Neural cell (in vitro differentiated cells): ENCODE data around the gene DSCAM. TPM values are rescaled to one million over a fixed set of nuclear protein-coding genes. Genes with fewer than 3 reads are reported as not detected.

Experiments
- H2AFZ ChIP-seq: fragments of 200-600, 300-800 bp; sonication (generic), shearing (Covaris generic); 2 replicates; pipeline ENCODE4 v1.6.0; 2014; ENCODE audit warnings: low read depth, mild to moderate bottlenecking, antibody characterized with exemption, low read length, moderate library complexity
- H3F3A ChIP-seq: fragments of 200-600 bp; shearing (Covaris generic); 2 replicates; pipeline ENCODE4 v1.6.1; 2016; ENCODE audit warnings: mild to moderate bottlenecking, moderate library complexity, mixed read lengths, antibody characterized with exemption, low read length; ENCODE audit not compliant: insufficient read depth, poor library complexity, severe bottlenecking
- H3K27ac ChIP-seq: fragments of 200-600, 300-800 bp; sonication (generic), shearing (Covaris generic); 2 replicates; pipeline ENCODE4 v1.5.1; 2014; ENCODE audit warnings: mild to moderate bottlenecking, low read length, moderate library complexity
- H3K27me3 ChIP-seq: fragments of 300-800, 200-600 bp; sonication (generic), shearing (Covaris generic); 2 replicates; pipeline ENCODE4 v1.6.0; 2014; ENCODE audit warnings: mild to moderate bottlenecking, low read depth, low read length, moderate library complexity; ENCODE audit not compliant: insufficient read depth
- H3K36me3 ChIP-seq: fragments of 300-800, 200-600 bp; sonication (generic), shearing (Covaris generic); 2 replicates; pipeline ENCODE4 v1.5.1; 2014; ENCODE audit warnings: mild to moderate bottlenecking, antibody characterized with exemption, low read length, moderate library complexity; ENCODE audit not compliant: insufficient read depth
- H3K4me2 ChIP-seq: fragments of 300-800, 200-600 bp; sonication (generic), shearing (Covaris generic); 2 replicates; pipeline ENCODE4 v1.6.0; 2014; ENCODE audit warnings: mild to moderate bottlenecking, low read length
- H3K4me3 ChIP-seq: fragments of 300-800, 200-600 bp; sonication (generic), shearing (Covaris generic); 2 replicates; pipeline ENCODE4 v1.5.1; 2014; ENCODE audit warnings: mild to moderate bottlenecking, low read length, moderate library complexity
- H3K79me2 ChIP-seq: fragments of 200-600 bp; shearing (Covaris generic); replicated peaks from 2 replicates; pipeline ENCODE4 v1.6.0; 2014; ENCODE audit warnings: mild to moderate bottlenecking, low read length, moderate library complexity; ENCODE audit not compliant: insufficient read depth
- H3K9ac ChIP-seq: fragments of 300-800, 200-600 bp; sonication (generic), shearing (Covaris generic); 2 replicates; pipeline ENCODE4 v1.6.1; 2016; ENCODE audit warnings: mild to moderate bottlenecking, low read length, mixed read lengths
- H3K9me2 ChIP-seq: fragments of 200-600 bp; shearing (Covaris generic); 2 replicates; pipeline ENCODE4 v1.6.1; 2016; ENCODE audit warnings: mild to moderate bottlenecking, low read length, mixed read lengths; ENCODE audit not compliant: insufficient read depth
- H3K9me3 ChIP-seq: fragments of 200-600, 300-800 bp; sonication (generic), shearing (Covaris generic); 2 replicates; pipeline ENCODE4 v1.6.1; 2016; ENCODE audit warnings: mild to moderate bottlenecking, mixed run types, low read length, moderate library complexity, mixed read lengths
- H4K20me1 ChIP-seq: fragments of 200-600 bp; shearing (Covaris generic); 2 replicates; pipeline ENCODE4 v1.6.1; 2016; ENCODE audit warnings: mild to moderate bottlenecking, mixed run types; ENCODE audit not compliant: insufficient read depth
- CTCF ChIP-seq: fragments of 450-650 bp; IDR thresholded peaks from 2 replicates; pipeline ENCODE4 v1.5.1; 2014; ENCODE audit warnings: antibody characterized with exemption, mild to moderate bottlenecking, moderate library complexity; ENCODE audit not compliant: poor library complexity, severe bottlenecking
- EP300 ChIP-seq: fragments of 450-650 bp; conservative IDR thresholded peaks from 2 replicates; pipeline ENCODE4 v1.6.1; 2014; ENCODE audit warnings: antibody characterized with exemption, mild to moderate bottlenecking, moderate library complexity; ENCODE audit not compliant: poor library complexity, severe bottlenecking
- EZH2 ChIP-seq: fragments of 200-600, 300-800 bp; shearing (Covaris generic), sonication (generic); IDR thresholded peaks from 2 replicates; pipeline ENCODE4 v1.6.1; 2014; ENCODE audit warnings: antibody characterized with exemption, low read length, borderline replicate concordance, mild to moderate bottlenecking; ENCODE audit not compliant: insufficient read depth, poor library complexity, severe bottlenecking
- MXI1 ChIP-seq: fragments of 450-650 bp; conservative IDR thresholded peaks from 2 replicates; pipeline ENCODE4 v1.6.1; 2014; ENCODE audit warnings: antibody characterized with exemption, mild to moderate bottlenecking; ENCODE audit not compliant: poor library complexity, severe bottlenecking
- POLR2AphosphoS5 ChIP-seq: IDR thresholded peaks from 2 replicates; pipeline ENCODE4 v1.6.1; 2012
- RAD21 ChIP-seq: fragments of 450-650 bp; conservative IDR thresholded peaks from 2 replicates; pipeline ENCODE4 v1.6.1; 2014; ENCODE audit warnings: antibody characterized with exemption, mild to moderate bottlenecking, moderate library complexity
- REST ChIP-seq: IDR thresholded peaks from 2 replicates; pipeline ENCODE4 v1.6.1; 2012; ENCODE audit warnings: borderline replicate concordance
- SMC3 ChIP-seq: fragments of 450-650 bp; conservative IDR thresholded peaks from 2 replicates; pipeline ENCODE4 v1.6.1; 2014; ENCODE audit warnings: antibody characterized with exemption, mild to moderate bottlenecking, moderate library complexity; ENCODE audit not compliant: poor library complexity
- TAF1 ChIP-seq: IDR thresholded peaks from 2 replicates; pipeline ENCODE4 v1.6.1; 2012; ENCODE audit warnings: low read depth
- polyA plus RNA-seq: library from polyadenylated mRNA; depleted of rRNA; stranded (reverse); fragments of >200 nt; gene quantifications from 2 replicates; pipeline ENCODE4 v1.2.3, GENCODE V29; 2014

Gene DSCAM
- polyA plus RNA-seq, 1 donor from 2014 or later, result 5.3 TPM

- Histone ChIP-seq H3K9me3 (no peaks in the 10 kb centered on the region), H3K9me2 (no peaks in the 10 kb centered on the region), H2AFZ (no peak overlapping the region), H3K9ac (no peak overlapping the region), H3F3A (no peaks in the 10 kb centered on the region), H3K4me2 (no peak overlapping the region), H3K79me2 (no peaks in the 10 kb centered on the region), H3K27ac (no peak overlapping the region), H3K27me3 (no peaks in the 10 kb centered on the region), H3K36me3 (no peaks in the 10 kb centered on the region), H3K4me3 (no peak overlapping the region), H4K20me1 (no peaks in the 10 kb centered on the region)
- TF ChIP-seq TAF1, result no peak
- no peak for TF ChIP-seq SMC3
- no peak for TF ChIP-seq REST
- no peak for TF ChIP-seq MXI1
- no peak for TF ChIP-seq EZH2
- TF ChIP-seq RAD21, result no peak
- TF ChIP-seq EP300, result no peak
- no peak for TF ChIP-seq CTCF
- no peak for TF ChIP-seq POLR2AphosphoS5
Observed at GRCh38 chr21:39968010-39968409, 878.9 kb downstream of the DSCAM start.

DNA sequence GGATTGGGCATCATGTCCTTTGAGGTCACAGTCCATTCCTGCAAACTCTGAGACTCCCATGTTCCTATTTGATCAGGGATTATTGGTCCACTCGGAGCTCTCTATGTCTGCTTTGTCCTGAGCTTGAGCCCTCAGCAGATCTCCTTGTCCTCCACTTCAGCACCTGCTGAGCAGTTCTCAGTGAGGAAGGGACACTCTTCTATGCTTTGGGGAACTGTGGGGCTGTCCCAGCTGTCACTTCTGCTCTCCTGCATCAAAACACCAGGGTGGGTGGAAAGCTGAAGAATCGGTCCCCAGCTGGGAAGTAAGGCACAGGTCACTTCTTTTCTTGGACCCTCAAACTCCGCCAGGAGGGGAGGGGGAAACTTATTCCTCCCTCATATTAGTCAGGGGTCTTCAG lies 880.2 kb downstream of the DSCAM start:
- no peaks in the 10 kb centered on the region for H3K79me2 ChIP-seq
- no peaks in the 10 kb centered on the region for H4K20me1 ChIP-seq
- H3K9me2 ChIP-seq, result no peaks in the 10 kb centered on the region
- H3K9ac ChIP-seq, result no peak overlapping the region
- no peaks in the 10 kb centered on the region for H3K9me3 ChIP-seq
- H3K36me3 ChIP-seq, result no peaks in the 10 kb centered on the region
- H2AFZ ChIP-seq, result no peak overlapping the region
- TF ChIP-seq POLR2AphosphoS5 (no peak), TAF1 (no peak)
- H3K4me3 ChIP-seq, result no peak overlapping the region
- no peaks in the 10 kb centered on the region for H3F3A ChIP-seq
- H3K27ac ChIP-seq, result no peak overlapping the region
- no peaks in the 10 kb centered on the region for H3K27me3 ChIP-seq
- H3K4me2 ChIP-seq, result no peak overlapping the region

- Histone ChIP-seq H2AFZ (no peak overlapping the region), H3K36me3 (no peaks in the 10 kb centered on the region), H3K9me2 (no peaks in the 10 kb centered on the region), H3K79me2 (no peaks in the 10 kb centered on the region), H3K4me3 (no peak overlapping the region), H3K27ac (no peak overlapping the region), H3K9ac (no peak overlapping the region), H3K27me3 (no peaks in the 10 kb centered on the region), H4K20me1 (no peaks in the 10 kb centered on the region), H3F3A (no peaks in the 10 kb centered on the region), H3K9me3 (no peaks in the 10 kb centered on the region), H3K4me2 (no peak overlapping the region)
- TF ChIP-seq TAF1 (no peak), RAD21 (no peak), MXI1 (no peak), REST (no peak), EP300 (no peak), EZH2 (no peak), POLR2AphosphoS5 (no peak), CTCF (no peak), SMC3 (no peak)
Observed at GRCh38 chr21:39965026-39965425, 881.9 kb downstream of the DSCAM start.
